Prostate gland (tissue), 2 donors: ENCODE data around the gene CARD8. TPM values are rescaled to one million over a fixed set of nuclear protein-coding genes. Genes with fewer than 3 reads are reported as not detected.
"Not testable (repeated sequence)": the region's sequence is repeated elsewhere in the genome, so short reads cannot be mapped to it uniquely, and the experiment has no call there.

Experiments used
- DNase-seq: peaks from one replicate; pipeline ENCODE4 v3.0.0-alpha.2; 2019; ENCODE audit warnings: low spot score
- H3K27ac ChIP-seq, 2 donors: fragments of 200-600 bp; sonication (generic); 2 replicates each; pipeline ENCODE4 v1.5.1; 2017 to 2019
- H3K27me3 ChIP-seq: fragments of 200-600 bp; sonication (generic); replicated peaks from 2 replicates; pipeline ENCODE4 v1.5.1; 2019; ENCODE audit not compliant: insufficient read depth
- H3K36me3 ChIP-seq, 2 donors: fragments of 200-600 bp; sonication (generic); 1 replicate in 1 of 2; 2 replicates in 1 of 2; pipeline versions ENCODE4 v1.5.1 to v1.8.1; 2017 to 2019
- H3K4me1 ChIP-seq: fragments of 200-600 bp; sonication (generic); replicated peaks from 2 replicates; pipeline ENCODE4 v1.5.1; 2019
- H3K4me3 ChIP-seq, 2 donors: fragments of 200-600 bp; sonication (generic); 2 replicates each; pipeline ENCODE4 v1.5.1; 2017 to 2019
- H3K9me3 ChIP-seq: fragments of 200-600 bp; sonication (generic); 2 replicates; pipeline ENCODE4 v1.5.1; 2017
- CTCF ChIP-seq, 4 experiments: fragments of 200-600 bp in 2 of 4; fragments of 450-650 bp in 2 of 4; sonication (generic) in 2 of 4; IDR thresholded peaks; 1 replicate in 3 of 4; 2 replicates in 1 of 4; pipeline ENCODE4 v1.5.1; 2016 to 2019; ENCODE audit warnings: antibody characterized with exemption in 4 of 4, mild to moderate bottlenecking in 2 of 4, moderate library complexity in 2 of 4
- POLR2A ChIP-seq: fragments of 450-650 bp; IDR thresholded peaks from one replicate; pipeline ENCODE4 v1.6.1; 2016; ENCODE audit warnings: antibody characterized with exemption, mild to moderate bottlenecking
- POLR2AphosphoS5 ChIP-seq: sonication (generic); formaldehyde crosslinking; IDR thresholded peaks from one replicate; pipeline ENCODE4 v1.6.1; 2017; ENCODE audit warnings: antibody characterized with exemption
- WGBS: methylation state at CpG from one replicate; pipeline ENCODE4 v1.1.5; 2018; 5-methylcytosine and 5-hydroxymethylcytosine counted together
- intact Hi-C: fragments of 100-400 bp; cut with DNase I; formaldehyde crosslinking; loops from one replicate; pipeline ENCODE4 v1.14.2; 2022
- total RNA-seq, 2 donors: library from RNA; depleted of rRNA; stranded (reverse); fragments of >200 nt; gene quantifications; one replicate each; pipeline ENCODE4 v1.1.0, GENCODE V29; 2016

CARD8 gene
- total RNA-seq, 2 donors from 2014 or later = 12.6 to 49.0 TPM

GRCh38 chr19:48301886-48302599 lies 46.3 kb upstream of the CARD8 start:
- no peaks in the 10 kb centered on the region for H3K36me3 ChIP-seq
- intact Hi-C loops = no loop called here
- no peaks in the 10 kb centered on the region for H3K4me1 ChIP-seq
- no peak for TF ChIP-seq POLR2A
- TF ChIP-seq CTCF (IDR thresholded peaks at IDR 0.05) = no peak
- TF ChIP-seq POLR2AphosphoS5 = no peak
- no peaks in the 10 kb centered on the region for H3K9me3 ChIP-seq
- H3K4me3 ChIP-seq = no peak overlapping the region
- no peaks in the 10 kb centered on the region for H3K27me3 ChIP-seq
- H3K27ac ChIP-seq = no peak overlapping the region
- WGBS = 89% methylated on average over 1 of the region's 1 CpG
- DNase-seq = no peak

DNA sequence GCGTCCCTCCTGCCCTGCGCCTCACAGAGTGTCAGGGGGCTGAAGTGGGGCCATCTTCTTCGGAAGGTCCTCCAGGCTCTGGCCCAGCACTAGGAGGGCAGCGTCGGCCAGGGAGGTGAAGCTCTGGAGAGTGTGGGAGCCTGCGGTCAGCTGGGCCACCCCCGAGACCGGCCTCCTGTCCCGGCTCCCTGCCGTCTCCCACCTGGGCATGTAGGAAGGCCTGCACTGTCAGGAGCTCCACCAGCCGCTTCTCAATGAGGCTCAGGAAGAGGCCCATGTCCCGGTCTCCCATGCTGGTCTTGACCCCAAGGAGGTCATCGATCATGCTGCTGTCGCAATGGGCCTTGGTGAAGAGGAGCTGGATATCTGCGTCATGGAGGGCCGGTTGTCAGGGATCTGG lies 42.3 kb upstream of the CARD8 start:
- intact Hi-C loops = no loop called here
- H3K27ac ChIP-seq = no peak overlapping the region
- no peaks in the 10 kb centered on the region for H3K27me3 ChIP-seq
- H3K4me3 ChIP-seq = no peak overlapping the region
- no peaks in the 10 kb centered on the region for H3K4me1 ChIP-seq
- 95% methylated on average over 16 of the region's 16 CpGs for WGBS
- no peaks in the 10 kb centered on the region for H3K9me3 ChIP-seq
- no peak for DNase-seq
- H3K36me3 ChIP-seq = no peaks in the 10 kb centered on the region
- no peak for TF ChIP-seq POLR2A

DNA sequence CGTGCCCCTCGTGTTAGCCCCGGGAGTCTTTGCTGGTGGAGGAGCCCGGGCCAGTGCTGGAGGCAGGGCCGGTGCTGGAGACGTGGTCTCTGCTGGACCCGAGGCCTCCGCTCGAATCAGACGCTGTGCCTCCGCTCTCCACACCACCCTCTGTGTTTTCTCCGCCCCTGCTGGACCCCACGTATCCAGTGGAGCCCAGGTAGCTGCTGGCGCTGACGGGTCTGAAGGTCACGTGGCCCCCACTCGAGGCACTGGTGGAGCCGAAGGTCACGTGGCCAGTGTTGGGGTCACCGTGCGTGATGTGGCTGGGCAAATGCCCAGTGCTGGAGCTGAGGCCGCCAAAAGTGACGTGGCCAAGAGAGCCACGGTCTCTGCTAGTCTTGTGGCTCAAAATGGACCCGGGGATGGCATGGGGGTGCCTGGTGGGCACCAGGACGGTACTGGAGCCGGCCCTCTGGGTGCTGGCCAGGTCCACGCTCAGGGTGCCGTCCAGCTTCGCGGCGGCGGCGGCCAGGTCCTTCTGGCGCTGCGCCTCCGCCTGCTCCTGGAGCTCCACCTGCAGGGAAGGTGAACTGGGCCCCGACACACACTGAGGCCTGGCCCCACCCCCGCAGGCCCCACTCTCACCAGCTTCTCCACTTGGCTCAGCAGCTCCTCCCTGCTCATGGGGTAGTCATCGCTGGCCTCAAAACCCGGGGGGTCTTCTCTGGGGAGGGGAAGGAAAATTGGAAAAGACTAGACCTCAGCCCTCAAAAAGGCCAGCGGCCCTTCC lies 41.4 kb upstream of the CARD8 start:
- WGBS = 91% methylated on average over 42 of the region's 42 CpGs
- no peaks in the 10 kb centered on the region for H3K4me1 ChIP-seq
- H3K9me3 ChIP-seq = no peaks in the 10 kb centered on the region
- H3K27ac ChIP-seq = no peak overlapping the region
- intact Hi-C loops = no loop called here
- TF ChIP-seq POLR2A (no peak), POLR2AphosphoS5 (no peak), CTCF (IDR thresholded peaks at IDR 0.05) (no peak)
- no peaks in the 10 kb centered on the region for H3K36me3 ChIP-seq
- H3K27me3 ChIP-seq = no peaks in the 10 kb centered on the region
- H3K4me3 ChIP-seq = no peak overlapping the region
- no peak for DNase-seq

DNA sequence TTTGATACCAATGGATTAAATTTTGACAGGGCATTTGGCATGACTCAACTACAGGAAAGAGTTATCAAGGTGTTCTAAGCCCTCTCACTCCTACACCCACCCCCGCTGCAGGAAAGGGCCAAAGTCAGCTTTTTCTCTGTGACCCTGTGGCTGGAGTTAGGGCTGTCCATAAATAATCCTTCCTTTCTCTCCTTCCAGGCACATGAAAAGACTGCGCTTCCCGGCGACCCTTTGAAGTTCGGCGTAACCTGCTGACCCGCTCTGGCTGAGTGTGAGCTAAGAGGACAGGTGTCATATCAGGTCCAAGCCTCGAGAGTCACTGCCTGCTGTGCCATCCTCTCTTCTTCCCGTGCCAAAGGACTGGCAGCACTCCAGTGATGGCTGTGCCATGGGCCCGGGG lies 39.7 kb upstream of the CARD8 start:
- H3K9me3 ChIP-seq = no peaks in the 10 kb centered on the region
- no peaks in the 10 kb centered on the region for H3K36me3 ChIP-seq
- no peak overlapping the region for H3K27ac ChIP-seq
- no peak overlapping the region for H3K4me3 ChIP-seq
- H3K27me3 ChIP-seq = no peaks in the 10 kb centered on the region
- no peak for DNase-seq
- no peaks in the 10 kb centered on the region for H3K4me1 ChIP-seq
- WGBS = 62% methylated on average over 10 of the region's 10 CpGs
- intact Hi-C loops = no loop called here
- TF ChIP-seq POLR2AphosphoS5 (no peak), POLR2A (no peak), CTCF (IDR thresholded peaks at IDR 0.05) (no peak)

- H3K27ac ChIP-seq = no peak overlapping the region
- H3K9me3 ChIP-seq = no peaks in the 10 kb centered on the region
- no peaks in the 10 kb centered on the region for H3K36me3 ChIP-seq
- no peak for DNase-seq
- 92% methylated on average over 4 of the region's 4 CpGs for WGBS
- H3K4me3 ChIP-seq = no peak overlapping the region
- no peaks in the 10 kb centered on the region for H3K27me3 ChIP-seq
- TF ChIP-seq POLR2A (no peak), POLR2AphosphoS5 (no peak), CTCF (IDR thresholded peaks at IDR 0.05) (no peak)
- intact Hi-C loops = no loop called here
- no peaks in the 10 kb centered on the region for H3K4me1 ChIP-seq
Measured at GRCh38 chr19:48292798-48293197, 37.1 kb upstream of the CARD8 start.

DNA sequence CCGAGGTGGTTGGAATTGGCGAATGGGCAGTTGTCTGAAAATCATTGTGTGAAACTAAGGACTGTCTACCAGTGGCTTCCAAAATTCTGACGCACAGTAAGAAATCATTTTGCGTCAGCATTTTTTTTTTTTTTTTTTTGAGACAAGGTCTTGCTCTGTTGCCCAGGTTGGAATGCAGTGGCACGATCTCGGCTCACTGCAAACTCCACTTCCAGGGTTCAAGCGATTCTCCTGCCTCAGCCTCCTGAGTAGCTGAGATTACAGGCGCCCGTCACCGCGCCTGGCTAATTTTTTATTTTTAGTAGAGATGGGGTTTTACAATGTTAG lies 35.7 kb upstream of the CARD8 start:
- intact Hi-C loops, H3K27ac ChIP-seq, H3K27me3 ChIP-seq, H3K9me3 ChIP-seq, H3K4me1 ChIP-seq, H3K36me3 ChIP-seq, H3K4me3 ChIP-seq, DNase-seq: not testable (repeated sequence)
- 35% methylated on average over 11 of the region's 11 CpGs for WGBS
